GM23338 (cell line): ENCODE measurements around the gene ZNF236. TPM values are rescaled to one million over a fixed set of nuclear protein-coding genes. Genes with fewer than 3 reads are reported as not detected.

Experiments used
- ATAC-seq: fragments of 200-7000 bp; cut with Tn5 transposase; 3 replicates; pipeline ENCODE4 v1.9.1; 2020
- DNase-seq: peaks from one replicate; pipeline ENCODE4 v3.0.0-alpha.2; 2015; ENCODE audit warnings: low spot score
- H2AFZ ChIP-seq: fragments of 200-600 bp; sonication (generic); 2 replicates; pipeline ENCODE4 v1.8.0; 2016; ENCODE audit warnings: antibody characterized with exemption, mild to moderate bottlenecking, moderate library complexity
- H3F3A ChIP-seq: fragments of 200-600 bp; sonication (generic); replicated peaks from 2 replicates; pipeline ENCODE4 v1.8.0; 2017; ENCODE audit warnings: antibody characterized with exemption, mixed run types, low read depth
- H3K27ac ChIP-seq: fragments of 200-600 bp; sonication (generic); 2 replicates; pipeline ENCODE4 v1.6.1; 2016; ENCODE audit warnings: low read depth
- H3K27me3 ChIP-seq: fragments of 200-600 bp; sonication (generic); 2 replicates; pipeline ENCODE4 v1.8.0; 2016; ENCODE audit warnings: mild to moderate bottlenecking, mixed run types, moderate library complexity; ENCODE audit not compliant: insufficient read depth
- H3K36me3 ChIP-seq: fragments of 200-600 bp; sonication (generic); 2 replicates; pipeline ENCODE4 v1.8.0; 2016; ENCODE audit warnings: mild to moderate bottlenecking; ENCODE audit not compliant: insufficient read depth
- H3K4me1 ChIP-seq: fragments of 200-600 bp; sonication (generic); 2 replicates; pipeline ENCODE4 v1.8.0; 2016; ENCODE audit warnings: mild to moderate bottlenecking, moderate library complexity; ENCODE audit not compliant: insufficient read depth
- H3K4me2 ChIP-seq: fragments of 200-600 bp; sonication (generic); 2 replicates; pipeline ENCODE4 v1.7.1; 2017; ENCODE audit warnings: mixed run types
- H3K4me3 ChIP-seq: fragments of 200-600 bp; sonication (generic); 2 replicates; pipeline ENCODE4 v1.6.1; 2016; ENCODE audit warnings: mixed run types
- H3K79me2 ChIP-seq: fragments of 200-600 bp; sonication (generic); replicated peaks from 2 replicates; pipeline ENCODE4 v1.8.0; 2017; ENCODE audit warnings: mild to moderate bottlenecking; ENCODE audit not compliant: insufficient read depth
- H3K9me2 ChIP-seq: fragments of 200-600 bp; sonication (generic); 2 replicates; pipeline ENCODE4 v1.8.0; 2017; ENCODE audit not compliant: insufficient read depth
- H4K20me1 ChIP-seq: fragments of 200-600 bp; sonication (generic); replicated peaks from 2 replicates; pipeline ENCODE4 v1.8.0; 2017; ENCODE audit warnings: mild to moderate bottlenecking; ENCODE audit not compliant: insufficient read depth
- H3K27ac Mint-ChIP-seq: 2 replicates; pipeline ENCODE4 v1.8.0; 2020; ENCODE audit warnings: inconsistent platforms, mild to moderate bottlenecking, moderate library complexity, mixed read lengths
- H3K27me3 Mint-ChIP-seq: 3 replicates; pipeline ENCODE4 v1.8.0; 2022; ENCODE audit warnings: low read depth, mild to moderate bottlenecking, moderate library complexity, mixed read lengths, inconsistent platforms; ENCODE audit not compliant: insufficient read depth, poor library complexity
- H3K36me3 Mint-ChIP-seq: 3 replicates; pipeline ENCODE4 v1.8.0; 2021; ENCODE audit warnings: low read depth, mild to moderate bottlenecking, inconsistent platforms, moderate library complexity, mixed read lengths
- H3K4me1 Mint-ChIP-seq: 3 replicates; pipeline ENCODE4 v1.8.0; 2020; ENCODE audit warnings: mild to moderate bottlenecking, inconsistent platforms, mixed read lengths
- H3K4me3 Mint-ChIP-seq: 3 replicates; pipeline ENCODE4 v1.8.0; 2021; ENCODE audit warnings: moderate library complexity, mild to moderate bottlenecking, inconsistent platforms, mixed read lengths
- H3K9me3 Mint-ChIP-seq: 3 replicates; pipeline ENCODE4 v1.8.0; 2020; ENCODE audit warnings: moderate library complexity, mild to moderate bottlenecking, inconsistent platforms, mixed read lengths
- CREB1 ChIP-seq: fragments of 250-450 bp; sonication (Bioruptor Pico); IDR thresholded peaks from 2 replicates; pipeline ENCODE4 v1.5.0; 2020; ENCODE audit warnings: low read depth, mild to moderate bottlenecking, moderate library complexity
- ETS1 ChIP-seq: IDR thresholded peaks from 2 replicates; pipeline ENCODE4 v1.6.1; 2016; ENCODE audit warnings: antibody characterized with exemption
- EZH2 ChIP-seq: fragments of 200-600 bp; sonication (generic); IDR thresholded peaks from one replicate; pipeline ENCODE4 v1.8.0; 2017; ENCODE audit warnings: antibody characterized with exemption, mild to moderate bottlenecking, low read depth; ENCODE audit not compliant: unreplicated experiment
- EZH2phosphoT487 ChIP-seq: fragments of 200-600 bp; sonication (generic); IDR thresholded peaks from one replicate; pipeline ENCODE4 v1.8.1; 2018; ENCODE audit warnings: antibody characterized with exemption; ENCODE audit not compliant: unreplicated experiment
- NANOG ChIP-seq: IDR thresholded peaks from 2 replicates; pipeline ENCODE4 v1.6.1; 2016; ENCODE audit warnings: antibody characterized with exemption, borderline replicate concordance
- POLR2AphosphoS5 ChIP-seq: IDR thresholded peaks from 2 replicates; pipeline ENCODE4 v1.6.1; 2016; ENCODE audit warnings: antibody characterized with exemption, low read depth
- REST ChIP-seq: IDR thresholded peaks from one replicate; pipeline ENCODE4 v1.6.1; 2018; ENCODE audit warnings: antibody characterized with exemption; ENCODE audit not compliant: unreplicated experiment
- STAT1 ChIP-seq: IDR thresholded peaks from one replicate; pipeline ENCODE4 v1.6.1; 2016; ENCODE audit warnings: antibody characterized with exemption; ENCODE audit not compliant: unreplicated experiment
- ZNF114 ChIP-seq: fragments of 250-450 bp; sonication (Bioruptor Pico); IDR thresholded peaks from 2 replicates; pipeline ENCODE4 v1.5.0; 2020; ENCODE audit warnings: mild to moderate bottlenecking, moderate library complexity
- ZNF331 ChIP-seq: fragments of 250-450 bp; sonication (Bioruptor Pico); IDR thresholded peaks from 2 replicates; pipeline ENCODE4 v1.5.0; 2020; ENCODE audit warnings: low read depth, mild to moderate bottlenecking, moderate library complexity
- long read RNA-seq: library from polyadenylated mRNA; unstranded; transcript quantifications from one replicate; pipeline ENCODE4 v2.0.0, GENCODE V29; 2020; ENCODE audit not compliant: unreplicated experiment
- polyA plus RNA-seq: library from polyadenylated mRNA; unstranded; fragments of >200 nt; fragmentation: Nextera tagmentation; extraction: Ambion mirVana; gene quantifications from 2 replicates; pipeline ENCODE4 v1.2.1, GENCODE V29; 2016
- total RNA-seq: library from RNA; depleted of rRNA; stranded (reverse); fragments of >200 nt; shearing (Covaris generic); gene quantifications from 2 replicates; pipeline ENCODE4 v1.2.3, GENCODE V29; 2014; rRNA removed
- TF ChIP-seq, protein P1 (sequence below), 2 experiments: fragments of 200-600 bp in 1 of 2; sonication (generic) in 1 of 2; conservative IDR thresholded peaks; 2 replicates each; pipeline versions ENCODE4 v1.5.1 to v1.6.1; 2016 to 2017; ENCODE audit warnings: antibody characterized with exemption in 2 of 2, low read depth in 2 of 2, mild to moderate bottlenecking in 2 of 2, moderate library complexity in 1 of 2

Gene ZNF236
- total RNA-seq (10.1 and 16.3 TPM in 2 replicates), polyA plus RNA-seq (6.4 and 8.9 TPM in 2 replicates)
- long read RNA-seq, partial matches to known transcripts: 8 of 11 reads
- long read RNA-seq, other reads (novel, unspliced or antisense): 3 of 11 reads

- H3K4me3 ChIP-seq: peak within 1 kb of the TSS; percentile 98
- peak; percentile 82 for DNase-seq
- Mint-ChIP-seq H3K36me3 (peaks cover 11% of the 10 kb centered on the region), H3K4me1 (peaks cover 26% of the 10 kb centered on the region), H3K9me3 (no peaks in the 10 kb centered on the region; the same call in 2 of the 3 replicates), H3K4me3 (peak within 1 kb of the TSS; percentile 93), H3K27ac (peak within 1 kb of the TSS; percentile 92), H3K27me3 (peaks cover 8% of the 10 kb centered on the region)
- peak within 1 kb of the TSS; percentile 98 for H3K4me2 ChIP-seq
- H3K36me3 ChIP-seq: no peaks in the 10 kb centered on the region
- H3K4me1 ChIP-seq: peaks cover 8% of the 10 kb centered on the region
- H2AFZ ChIP-seq: peak within 1 kb of the TSS; percentile 93
- H3K27ac ChIP-seq: peak within 1 kb of the TSS; percentile 80; the same call in 1 of the 2 replicates
- peaks cover 8% of the 10 kb centered on the region; the same call in 1 of the 2 replicates for H3F3A ChIP-seq
- ATAC-seq: peak; percentile 57
- no peaks in the 10 kb centered on the region for H3K9me2 ChIP-seq
- no peaks in the 10 kb centered on the region for H4K20me1 ChIP-seq
- H3K79me2 ChIP-seq: peaks cover 74% of the 10 kb centered on the region
- TF ChIP-seq REST: no peak
- peak; percentile 51 for TF ChIP-seq POLR2AphosphoS5
- no peaks in the 10 kb centered on the region for H3K27me3 ChIP-seq
Observed at GRCh38 chr18:76822506-76823160, at the start of gene ZNF236. Gene ZNF236, plus strand, starts transcription at chr18:76822557. Its CDS starts 51 bp downstream, at chr18:76822608.

GRCh38 chr18:76772665-76773064 is 49.7 kb upstream of the ZNF236 start:
- Histone ChIP-seq H3K79me2 (no peaks in the 10 kb centered on the region), H3K27me3 (no peaks in the 10 kb centered on the region), H3K4me3 (no peak overlapping the region), H3K36me3 (no peaks in the 10 kb centered on the region), H3K9me2 (0 out of 2 replicates have a peak, but pooled peaks cover 7% of the 10 kb centered on the region), H3K27ac (no peak overlapping the region), H3K4me1 (no peaks in the 10 kb centered on the region), H3K4me2 (no peak overlapping the region), H2AFZ (no peak overlapping the region), H3F3A (no peaks in the 10 kb centered on the region), H4K20me1 (no peaks in the 10 kb centered on the region)
- peaks cover 2% of the 10 kb centered on the region; the same call in 2 of the 3 replicates for H3K9me3 Mint-ChIP-seq
- H3K27me3 Mint-ChIP-seq: no peaks in the 10 kb centered on the region
- ATAC-seq (no peak), DNase-seq (no peak)
- no peak overlapping the region for H3K27ac Mint-ChIP-seq
- no peaks in the 10 kb centered on the region for H3K36me3 Mint-ChIP-seq
- H3K4me3 Mint-ChIP-seq: no peak overlapping the region
- H3K4me1 Mint-ChIP-seq: no peaks in the 10 kb centered on the region
- no peak for TF ChIP-seq NANOG
- no peak for TF ChIP-seq ZNF114
- TF ChIP-seq EZH2: no peak
- no peak for TF ChIP-seq CREB1 (CRISPR knock-in tag)
- no peak for TF ChIP-seq POLR2AphosphoS5
- TF ChIP-seq ZNF331 (CRISPR knock-in tag): no peak
- TF ChIP-seq, protein P1, sequence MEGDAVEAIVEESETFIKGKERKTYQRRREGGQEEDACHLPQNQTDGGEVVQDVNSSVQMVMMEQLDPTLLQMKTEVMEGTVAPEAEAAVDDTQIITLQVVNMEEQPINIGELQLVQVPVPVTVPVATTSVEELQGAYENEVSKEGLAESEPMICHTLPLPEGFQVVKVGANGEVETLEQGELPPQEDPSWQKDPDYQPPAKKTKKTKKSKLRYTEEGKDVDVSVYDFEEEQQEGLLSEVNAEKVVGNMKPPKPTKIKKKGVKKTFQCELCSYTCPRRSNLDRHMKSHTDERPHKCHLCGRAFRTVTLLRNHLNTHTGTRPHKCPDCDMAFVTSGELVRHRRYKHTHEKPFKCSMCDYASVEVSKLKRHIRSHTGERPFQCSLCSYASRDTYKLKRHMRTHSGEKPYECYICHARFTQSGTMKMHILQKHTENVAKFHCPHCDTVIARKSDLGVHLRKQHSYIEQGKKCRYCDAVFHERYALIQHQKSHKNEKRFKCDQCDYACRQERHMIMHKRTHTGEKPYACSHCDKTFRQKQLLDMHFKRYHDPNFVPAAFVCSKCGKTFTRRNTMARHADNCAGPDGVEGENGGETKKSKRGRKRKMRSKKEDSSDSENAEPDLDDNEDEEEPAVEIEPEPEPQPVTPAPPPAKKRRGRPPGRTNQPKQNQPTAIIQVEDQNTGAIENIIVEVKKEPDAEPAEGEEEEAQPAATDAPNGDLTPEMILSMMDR (conservative IDR thresholded peaks at IDR 0.05; ENCODE audit: low read depth in 2 of 2): no peak
- no peak for TF ChIP-seq EZH2phosphoT487
- no peak for TF ChIP-seq ETS1
- TF ChIP-seq STAT1: no peak
